Thyroid gland (tissue), 4 donors: ENCODE results near the gene PAX7. TPM values are rescaled to one million over a fixed set of nuclear protein-coding genes. Genes with fewer than 3 reads are reported as not detected.

ENCODE experiments used
- DNase-seq, 2 donors: peaks; one replicate each; pipeline ENCODE4 v3.0.0-alpha.2; 2019
- H3K27ac ChIP-seq, 3 donors: fragments of 200-600 bp; sonication (generic); 1 replicate in 2 of 3; 2 replicates in 1 of 3; pipeline ENCODE4 v1.5.1; 2016 to 2019; ENCODE audit warnings: mild to moderate bottlenecking in 1 of 3, moderate library complexity in 1 of 3
- H3K27me3 ChIP-seq: fragments of 200-600 bp; sonication (generic); one replicate; pipeline ENCODE4 v1.5.1; 2019
- H3K36me3 ChIP-seq, 2 donors: fragments of 200-600 bp; sonication (generic); one replicate each; pipeline ENCODE4 v1.5.1; 2016 to 2019
- H3K4me1 ChIP-seq, 2 donors: fragments of 200-600 bp; sonication (generic); one replicate each; pipeline ENCODE4 v1.5.1; 2017 to 2019
- H3K4me3 ChIP-seq, 3 donors: fragments of 200-600 bp; sonication (generic); replicated peaks in 1 of 3; 1 replicate in 2 of 3; 2 replicates in 1 of 3; pipeline ENCODE4 v1.5.1; 2016; ENCODE audit warnings: mild to moderate bottlenecking in 1 of 3
- H3K9me3 ChIP-seq: fragments of 200-600 bp; sonication (generic); one replicate; pipeline ENCODE4 v1.5.1; 2017
- POLR2A ChIP-seq, 2 donors: fragments of 450-650 bp; IDR thresholded peaks; one replicate each; pipeline ENCODE4 v1.6.1; 2017; ENCODE audit warnings: antibody characterized with exemption in 2 of 2, mild to moderate bottlenecking in 2 of 2, moderate library complexity in 1 of 2
- WGBS, 2 donors: methylation state at CpG; one replicate each; pipeline ENCODE4 v1.1.5; 2017; 5-methylcytosine and 5-hydroxymethylcytosine counted together
- intact Hi-C: fragments of 100-400 bp; cut with DNase I; formaldehyde crosslinking; loops from one replicate; pipeline ENCODE4 v1.15.1; 2023
- total RNA-seq, 4 donors: library from RNA; depleted of rRNA; stranded (reverse); fragments of >200 nt; gene quantifications; one replicate each; pipeline ENCODE4 v1.2.3, GENCODE V29; 2016
- TF ChIP-seq, protein P1 (sequence below), 6 experiments: fragments of 200-600 bp in 3 of 6; fragments of 450-650 bp in 3 of 6; sonication (generic) in 3 of 6; IDR thresholded peaks; one replicate each; pipeline ENCODE4 v1.5.1; 2016 to 2019; ENCODE audit warnings: antibody characterized with exemption in 6 of 6, mild to moderate bottlenecking in 2 of 6, inconsistent platforms in 1 of 6, moderate library complexity in 1 of 6

The PAX7 gene
- total RNA-seq, 4 donors from 2014 or later = 0.78 TPM; not detected in 3

DNA sequence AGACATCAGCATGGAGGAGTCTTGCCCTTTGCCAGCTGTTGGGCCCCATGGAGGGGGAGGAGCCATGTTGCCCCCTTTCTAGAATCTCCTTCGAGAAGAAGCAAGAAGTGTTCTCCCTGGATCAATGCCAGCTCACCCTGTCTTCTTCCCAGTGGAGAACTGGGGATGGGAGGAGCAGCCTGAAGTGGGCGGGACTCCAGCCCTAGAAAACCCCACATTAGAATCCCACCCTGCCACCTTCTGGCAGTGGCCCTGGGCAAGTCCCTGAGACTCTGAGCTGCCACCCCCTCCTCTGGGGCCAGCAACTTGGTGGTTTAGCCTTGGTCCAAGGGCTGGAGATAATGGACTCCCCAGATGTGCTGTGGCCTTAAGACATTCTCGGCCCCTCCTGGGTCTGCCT, 51.7 kb downstream of the PAX7 start:
- no peaks in the 10 kb centered on the region for H3K27me3 ChIP-seq

DNA sequence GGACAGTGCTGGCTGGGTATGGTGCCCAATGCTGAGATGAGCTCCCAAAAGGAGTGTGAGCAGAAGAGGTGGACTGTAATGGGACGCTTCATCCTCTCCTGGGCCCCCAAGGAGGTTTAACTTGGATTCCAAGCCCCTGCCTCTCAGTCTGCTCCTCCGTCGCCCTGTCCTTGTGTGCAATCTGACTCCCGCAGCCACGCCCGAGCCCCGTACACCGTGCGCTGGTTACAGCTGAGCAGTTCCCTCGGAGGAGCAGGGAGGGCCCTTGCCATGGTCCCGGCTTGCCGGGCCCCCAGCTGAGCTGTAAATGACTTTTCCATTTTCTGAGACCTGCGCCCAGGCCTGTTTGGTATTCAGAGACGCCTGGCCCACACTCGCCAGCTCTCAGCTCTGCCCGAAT, 53.7 kb downstream of the PAX7 start:
- Histone ChIP-seq H3K27me3 (no peaks in the 10 kb centered on the region), H3K27ac (no peak overlapping the region), H3K4me1 (no peaks in the 10 kb centered on the region), H3K9me3 (no peaks in the 10 kb centered on the region), H3K4me3 (no peak overlapping the region), H3K36me3 (no peaks in the 10 kb centered on the region)
- DNase-seq = peak; percentile 21 to 35
- TF ChIP-seq, protein P1, sequence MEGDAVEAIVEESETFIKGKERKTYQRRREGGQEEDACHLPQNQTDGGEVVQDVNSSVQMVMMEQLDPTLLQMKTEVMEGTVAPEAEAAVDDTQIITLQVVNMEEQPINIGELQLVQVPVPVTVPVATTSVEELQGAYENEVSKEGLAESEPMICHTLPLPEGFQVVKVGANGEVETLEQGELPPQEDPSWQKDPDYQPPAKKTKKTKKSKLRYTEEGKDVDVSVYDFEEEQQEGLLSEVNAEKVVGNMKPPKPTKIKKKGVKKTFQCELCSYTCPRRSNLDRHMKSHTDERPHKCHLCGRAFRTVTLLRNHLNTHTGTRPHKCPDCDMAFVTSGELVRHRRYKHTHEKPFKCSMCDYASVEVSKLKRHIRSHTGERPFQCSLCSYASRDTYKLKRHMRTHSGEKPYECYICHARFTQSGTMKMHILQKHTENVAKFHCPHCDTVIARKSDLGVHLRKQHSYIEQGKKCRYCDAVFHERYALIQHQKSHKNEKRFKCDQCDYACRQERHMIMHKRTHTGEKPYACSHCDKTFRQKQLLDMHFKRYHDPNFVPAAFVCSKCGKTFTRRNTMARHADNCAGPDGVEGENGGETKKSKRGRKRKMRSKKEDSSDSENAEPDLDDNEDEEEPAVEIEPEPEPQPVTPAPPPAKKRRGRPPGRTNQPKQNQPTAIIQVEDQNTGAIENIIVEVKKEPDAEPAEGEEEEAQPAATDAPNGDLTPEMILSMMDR (IDR thresholded peaks at IDR 0.05) = no peak
- no peak for TF ChIP-seq POLR2A (IDR thresholded peaks at IDR 0.05)
- intact Hi-C loops = no loop called here
- 21 to 22% methylated on average over 15 to 16 of the region's 16 CpGs for WGBS, 2 donors

More for the DNA sequence above, 51.7 kb downstream of the PAX7 start:
- 53 to 58% methylated on average over 3 of the region's 3 CpGs for WGBS, 2 donors
- intact Hi-C loops = no loop called here
- H3K4me1 ChIP-seq = no peaks in the 10 kb centered on the region
- no peak overlapping the region for H3K27ac ChIP-seq
- no peaks in the 10 kb centered on the region for H3K36me3 ChIP-seq
- DNase-seq = no peak
- H3K9me3 ChIP-seq = no peaks in the 10 kb centered on the region
- TF ChIP-seq POLR2A (IDR thresholded peaks at IDR 0.05) = no peak
- TF ChIP-seq, protein P1 (IDR thresholded peaks at IDR 0.05) = no peak
- H3K4me3 ChIP-seq = no peak overlapping the region

DNA sequence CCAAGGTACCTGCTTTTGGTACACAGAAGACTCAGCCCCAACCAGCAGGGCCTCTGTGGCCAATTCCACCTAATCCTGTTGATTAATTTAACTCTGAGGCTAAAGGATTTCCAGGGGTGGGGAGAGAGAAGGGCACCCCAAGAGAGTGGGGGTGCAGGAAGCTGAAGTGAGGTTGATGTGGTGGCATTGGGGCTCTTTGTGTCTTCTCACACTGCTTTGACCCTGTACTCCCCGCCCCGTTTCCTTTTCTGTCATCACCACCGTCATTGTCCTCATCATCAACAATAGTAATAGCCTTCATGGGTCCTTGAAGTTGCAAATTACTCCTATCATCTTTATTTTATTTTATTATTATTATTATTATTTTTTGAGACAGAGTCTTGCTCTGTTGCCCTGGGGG, 55.9 kb downstream of the PAX7 start:
- Histone ChIP-seq H3K4me3 (no peak overlapping the region), H3K9me3 (no peaks in the 10 kb centered on the region), H3K36me3 (no peaks in the 10 kb centered on the region), H3K27me3 (no peaks in the 10 kb centered on the region), H3K27ac (no peak overlapping the region), H3K4me1 (no peaks in the 10 kb centered on the region)
- intact Hi-C loops = no loop called here
- no peak for TF ChIP-seq POLR2A (IDR thresholded peaks at IDR 0.05)
- TF ChIP-seq, protein P1 (IDR thresholded peaks at IDR 0.05) = no peak
- 93% methylated on average over 3 of the region's 3 CpGs for WGBS, 2 donors
- no peak for DNase-seq

DNA sequence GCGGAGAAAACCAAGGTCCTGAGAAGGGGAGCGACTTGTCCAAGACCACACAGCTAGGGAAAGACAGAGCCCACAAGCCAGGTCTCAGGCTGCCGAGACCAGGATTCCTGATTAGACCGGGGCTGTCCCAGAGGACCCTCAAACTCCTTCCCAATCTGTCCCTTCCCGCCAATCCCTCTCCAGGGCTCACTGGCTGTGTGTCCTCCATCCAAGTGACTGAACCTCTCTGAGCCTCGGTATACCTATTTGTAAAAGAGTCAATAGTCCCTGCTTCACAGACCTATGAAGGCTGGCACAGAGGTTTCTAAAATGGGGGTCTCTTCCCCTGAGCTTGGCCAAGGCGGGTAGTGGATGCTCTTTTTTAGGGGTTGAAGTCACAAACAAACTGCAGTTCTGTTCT, 56.6 kb downstream of the PAX7 start:
- Histone ChIP-seq H3K27ac (no peak overlapping the region), H3K4me3 (no peak overlapping the region), H3K27me3 (no peaks in the 10 kb centered on the region), H3K36me3 (no peaks in the 10 kb centered on the region), H3K4me1 (no peaks in the 10 kb centered on the region), H3K9me3 (no peaks in the 10 kb centered on the region)
- DNase-seq = no peak
- intact Hi-C loops = no loop called here
- WGBS, 2 donors = 89 to 95% methylated on average over 7 of the region's 7 CpGs
- TF ChIP-seq, protein P1 (IDR thresholded peaks at IDR 0.05) = no peak
- no peak for TF ChIP-seq POLR2A (IDR thresholded peaks at IDR 0.05)

DNA sequence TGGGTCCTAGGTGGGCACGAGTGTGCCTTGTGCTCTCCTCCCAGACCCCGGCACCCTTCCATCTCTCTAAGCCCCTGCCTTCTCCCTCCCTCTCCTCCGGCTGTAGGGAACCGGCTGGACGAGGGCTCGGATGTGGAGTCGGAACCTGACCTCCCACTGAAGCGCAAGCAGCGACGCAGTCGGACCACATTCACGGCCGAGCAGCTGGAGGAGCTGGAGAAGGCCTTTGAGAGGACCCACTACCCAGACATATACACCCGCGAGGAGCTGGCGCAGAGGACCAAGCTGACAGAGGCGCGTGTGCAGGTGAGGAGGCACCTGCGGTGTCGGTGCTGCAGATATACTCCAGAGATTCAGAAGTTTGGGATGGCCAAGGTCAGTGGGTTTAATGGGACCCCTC, 61.0 kb downstream of the PAX7 start:
- Histone ChIP-seq H3K9me3 (no peaks in the 10 kb centered on the region), H3K4me3 (no peak overlapping the region), H3K27me3 (no peaks in the 10 kb centered on the region), H3K36me3 (no peaks in the 10 kb centered on the region), H3K4me1 (no peaks in the 10 kb centered on the region), H3K27ac (no peak overlapping the region)
- 85 to 88% methylated on average over 20 of the region's 20 CpGs for WGBS, 2 donors
- no peak for TF ChIP-seq POLR2A (IDR thresholded peaks at IDR 0.05)
- TF ChIP-seq, protein P1 (IDR thresholded peaks at IDR 0.05) = no peak
- DNase-seq = no peak
- intact Hi-C loops = no loop called here
